Neural progenitor cell (in vitro differentiated cells): ENCODE results near the gene WFDC2.

Experiments
- CTCF ChIP-seq: fragments of 200-600 bp; sonication (generic); IDR thresholded peaks from 2 replicates; pipeline ENCODE4 v1.5.1; 2017; ENCODE audit warnings: antibody characterized with exemption, mild to moderate bottlenecking
- EZH2 ChIP-seq: fragments of 200-600 bp; sonication (generic); IDR thresholded peaks from 2 replicates; pipeline ENCODE4 v1.6.1; 2017; ENCODE audit warnings: antibody characterized with exemption, mild to moderate bottlenecking, moderate library complexity

- TF ChIP-seq CTCF (no peak), EZH2 (no peak)
Observed at GRCh38 chr20:45463709-45464108, 5.8 kb upstream of the WFDC2 start.
